ENCODE measurements around the gene INPP4B.

The INPP4B gene

DNA sequence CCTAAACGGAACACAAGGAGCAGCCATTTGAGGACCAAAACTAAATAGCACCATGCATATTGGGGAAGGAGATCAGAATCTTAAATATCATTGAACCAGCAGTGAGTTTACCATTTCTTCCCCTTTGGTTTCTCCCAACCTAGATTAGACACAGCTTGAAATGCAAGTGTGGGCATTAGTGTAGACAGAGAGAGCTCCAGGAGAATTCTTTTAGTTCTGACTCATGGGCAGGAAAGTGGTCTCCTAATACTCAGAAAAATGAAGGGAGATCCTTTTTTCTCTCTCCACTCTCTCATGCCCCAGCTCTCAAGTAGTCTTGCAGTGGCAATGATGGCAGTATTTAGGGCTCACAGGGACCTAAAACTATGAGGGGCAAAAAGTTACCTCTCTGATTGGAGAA, 567.9 kb downstream of the INPP4B start:
- Mint-ChIP-seq H3K27me3 (peaks cover 3% of the 10 kb centered on the region), H3K9me3 (no peaks in the 10 kb centered on the region), H3K4me1 (no peaks in the 10 kb centered on the region), H3K4me3 (no peak overlapping the region), H3K36me3 (no peaks in the 10 kb centered on the region), H3K27ac (no peak overlapping the region)
- DNase-seq (ENCODE audit: low spot score in 2 of 2) (no peak), ATAC-seq (ENCODE audit: low read depth) (no peak)

DNA sequence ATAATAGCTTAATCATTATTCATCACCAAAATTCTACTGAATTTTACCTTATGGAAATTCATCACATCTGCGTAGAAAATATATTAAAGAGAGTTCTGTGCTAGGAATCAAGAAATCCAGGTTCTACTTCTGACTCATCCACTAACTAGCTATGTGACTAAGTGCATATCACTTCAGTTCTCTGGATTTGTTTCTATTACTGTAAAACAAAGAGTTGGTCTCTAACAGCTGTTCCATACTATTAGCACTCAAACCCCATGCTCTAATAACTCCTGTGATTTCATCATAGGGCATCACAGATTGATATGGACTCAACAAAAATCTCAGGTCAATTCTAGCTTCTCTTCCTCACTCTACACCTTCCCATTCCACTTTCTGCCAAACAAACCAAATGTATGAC, 572.0 kb downstream of the INPP4B start:
- no peak overlapping the region for H3K4me3 Mint-ChIP-seq
- H3K27ac Mint-ChIP-seq, result no peak overlapping the region
- ATAC-seq (ENCODE audit: low read depth) (no peak), DNase-seq (ENCODE audit: low spot score in 2 of 2) (no peak)
- peaks cover 1% of the 10 kb centered on the region for H3K9me3 Mint-ChIP-seq
- H3K27me3 Mint-ChIP-seq, result peaks cover 3% of the 10 kb centered on the region
- H3K4me1 Mint-ChIP-seq, result no peaks in the 10 kb centered on the region
- H3K36me3 Mint-ChIP-seq, result no peaks in the 10 kb centered on the region

DNA sequence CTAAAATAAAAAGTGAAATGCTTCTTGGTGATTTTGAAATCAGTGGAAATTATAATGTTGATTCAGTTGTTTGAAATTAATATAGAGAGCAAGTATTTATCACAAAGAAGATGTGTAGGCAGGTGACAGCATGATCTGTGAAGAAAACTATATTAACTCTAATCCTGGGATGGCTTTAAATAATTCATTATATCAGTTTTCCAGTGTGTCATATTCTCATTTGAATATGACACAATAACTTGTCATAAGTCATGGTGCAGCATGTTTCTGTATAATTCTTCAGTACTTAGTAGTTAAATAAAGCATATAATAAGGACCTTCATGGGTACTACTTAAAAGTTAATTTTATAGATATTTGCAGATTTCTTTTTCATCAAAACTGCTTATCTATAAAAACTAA, 573.6 kb downstream of the INPP4B start:
- no peaks in the 10 kb centered on the region for H3K36me3 Mint-ChIP-seq
- no peaks in the 10 kb centered on the region for H3K4me1 Mint-ChIP-seq
- ATAC-seq (ENCODE audit: low read depth), result no peak
- DNase-seq (ENCODE audit: low spot score in 2 of 2), result no peak
- H3K27ac Mint-ChIP-seq, result no peak overlapping the region
- peaks cover under 1% of the 10 kb centered on the region for H3K27me3 Mint-ChIP-seq
- H3K4me3 Mint-ChIP-seq, result no peak overlapping the region
- H3K9me3 Mint-ChIP-seq, result peaks cover 1% of the 10 kb centered on the region

DNA sequence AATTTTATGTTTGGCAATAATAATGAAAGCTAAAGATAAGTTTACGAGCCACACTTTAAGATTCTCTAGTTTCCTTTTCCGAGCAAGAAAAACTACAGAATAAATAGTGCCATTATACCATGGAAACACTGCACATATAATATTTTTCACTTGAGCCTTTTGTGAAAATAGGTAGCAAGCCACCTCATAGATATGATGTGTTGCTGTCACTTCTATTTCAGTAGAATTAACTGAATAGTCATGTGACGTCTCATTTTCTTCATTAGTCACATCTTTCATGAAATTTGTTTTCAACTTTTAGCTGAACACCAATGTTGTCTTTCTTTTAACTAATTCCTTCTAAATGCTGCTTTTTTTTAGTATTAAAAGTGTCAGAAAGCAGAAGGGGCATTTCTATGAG, 574.3 kb downstream of the INPP4B start:
- Mint-ChIP-seq H3K9me3 (peaks cover 1% of the 10 kb centered on the region), H3K4me3 (no peak overlapping the region), H3K4me1 (no peaks in the 10 kb centered on the region), H3K27me3 (no peaks in the 10 kb centered on the region), H3K36me3 (no peaks in the 10 kb centered on the region), H3K27ac (no peak overlapping the region)
- DNase-seq (ENCODE audit: low spot score in 2 of 2) (no peak), ATAC-seq (ENCODE audit: low read depth) (no peak)

DNA sequence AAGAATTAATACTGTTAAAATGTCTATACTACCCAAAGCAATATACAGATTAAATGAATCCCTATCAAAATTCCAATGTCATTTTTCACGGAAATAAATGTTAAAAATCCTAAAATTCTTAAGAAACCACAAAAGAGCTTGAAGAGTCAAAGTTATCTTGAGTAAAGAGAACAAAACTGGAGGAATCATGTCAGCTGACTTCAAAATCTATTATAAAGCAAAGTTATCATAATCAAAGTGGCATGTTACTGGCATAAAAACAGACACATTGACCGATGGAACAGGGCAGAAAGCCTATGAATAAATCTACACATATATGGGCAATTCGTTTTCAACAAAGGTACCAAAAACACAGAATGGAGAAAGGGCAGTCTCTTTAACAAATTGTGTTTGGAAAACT, 579.0 kb downstream of the INPP4B start:
- H3K27ac Mint-ChIP-seq, result no peak overlapping the region

DNA sequence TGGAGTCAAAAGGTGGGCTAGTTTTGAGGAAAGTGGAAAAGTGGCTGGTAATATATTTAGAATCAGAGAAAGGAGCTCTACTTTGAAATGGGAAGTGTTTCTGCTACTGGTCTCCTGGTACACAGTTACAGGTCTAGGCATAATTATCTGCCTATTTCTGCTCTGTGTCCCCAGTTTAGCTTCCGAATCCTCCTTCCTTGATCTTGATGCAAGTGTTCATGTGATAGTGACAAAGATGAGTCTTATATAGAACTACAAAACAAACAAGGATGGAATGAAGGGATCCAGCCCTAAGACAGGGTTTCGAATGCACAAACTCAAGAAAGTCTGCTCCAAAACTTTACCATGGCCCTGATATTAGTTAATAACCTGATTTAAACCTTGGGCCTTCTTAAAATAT, 580.2 kb downstream of the INPP4B start:
- H3K27me3 Mint-ChIP-seq, result no peaks in the 10 kb centered on the region
- DNase-seq (ENCODE audit: low spot score in 2 of 2) (no peak), ATAC-seq (ENCODE audit: low read depth) (no peak)
- H3K36me3 Mint-ChIP-seq, result no peaks in the 10 kb centered on the region
- no peaks in the 10 kb centered on the region for H3K4me1 Mint-ChIP-seq
- H3K27ac Mint-ChIP-seq, result no peak overlapping the region
- H3K9me3 Mint-ChIP-seq, result peaks cover 1% of the 10 kb centered on the region
- H3K4me3 Mint-ChIP-seq, result no peak overlapping the region

More for the DNA sequence above, 579.0 kb downstream of the INPP4B start:
- H3K27me3 Mint-ChIP-seq, result no peaks in the 10 kb centered on the region
- no peak for ATAC-seq (ENCODE audit: low read depth)
- no peaks in the 10 kb centered on the region for H3K36me3 Mint-ChIP-seq
- H3K4me3 Mint-ChIP-seq, result no peak overlapping the region
- H3K4me1 Mint-ChIP-seq, result no peaks in the 10 kb centered on the region
- no peak for DNase-seq (ENCODE audit: low spot score in 2 of 2)
- peaks cover 1% of the 10 kb centered on the region for H3K9me3 Mint-ChIP-seq

DNA sequence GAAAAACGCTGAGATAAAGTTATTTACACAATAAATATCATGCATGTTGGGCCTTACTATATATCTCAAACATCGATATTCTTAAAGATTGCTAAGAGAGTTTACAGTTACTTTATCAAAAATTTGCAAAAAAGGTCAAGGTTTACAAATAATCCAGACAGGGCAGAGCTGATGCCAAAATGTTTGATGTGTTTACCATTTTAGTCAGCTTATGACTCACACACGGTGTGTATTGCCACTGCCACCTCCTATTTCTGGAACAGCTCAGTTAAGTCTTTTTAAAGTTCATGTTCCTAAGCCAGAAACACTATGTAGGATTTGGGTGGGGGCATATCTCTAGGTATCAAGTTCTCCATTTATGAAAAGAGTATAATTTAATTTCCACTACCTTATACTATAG, 580.6 kb downstream of the INPP4B start:
- Mint-ChIP-seq H3K36me3 (no peaks in the 10 kb centered on the region), H3K4me1 (no peaks in the 10 kb centered on the region), H3K27me3 (no peaks in the 10 kb centered on the region), H3K9me3 (peaks cover under 1% of the 10 kb centered on the region), H3K4me3 (no peak overlapping the region), H3K27ac (no peak overlapping the region)
- DNase-seq (ENCODE audit: low spot score in 2 of 2) (no peak), ATAC-seq (ENCODE audit: low read depth) (no peak)

DNA sequence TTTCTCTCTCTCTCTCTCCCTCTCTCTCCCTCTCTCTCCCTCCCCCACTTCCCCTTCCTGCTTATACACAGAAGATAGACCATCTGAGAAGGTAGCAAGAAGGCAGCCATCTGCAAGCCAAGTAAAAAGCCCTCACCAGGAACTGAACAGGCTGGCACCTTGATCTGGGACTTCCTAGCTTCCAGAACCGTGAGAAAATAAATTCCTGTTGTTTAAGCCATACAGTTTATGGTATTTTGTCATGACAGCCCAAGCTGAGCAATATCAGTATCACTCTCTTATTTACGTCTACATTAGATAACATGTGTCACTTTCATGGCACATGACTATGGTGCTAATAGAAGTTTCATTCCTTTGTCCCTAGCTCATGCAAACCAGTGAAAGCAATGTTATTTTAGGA, 581.1 kb downstream of the INPP4B start:
- ATAC-seq (ENCODE audit: low read depth), result no peak
- Mint-ChIP-seq H3K27ac (no peak overlapping the region), H3K9me3 (no peaks in the 10 kb centered on the region), H3K27me3 (no peaks in the 10 kb centered on the region), H3K36me3 (no peaks in the 10 kb centered on the region), H3K4me1 (no peaks in the 10 kb centered on the region), H3K4me3 (no peak overlapping the region)
- DNase-seq (ENCODE audit: low spot score in 2 of 2), result no peak

DNA sequence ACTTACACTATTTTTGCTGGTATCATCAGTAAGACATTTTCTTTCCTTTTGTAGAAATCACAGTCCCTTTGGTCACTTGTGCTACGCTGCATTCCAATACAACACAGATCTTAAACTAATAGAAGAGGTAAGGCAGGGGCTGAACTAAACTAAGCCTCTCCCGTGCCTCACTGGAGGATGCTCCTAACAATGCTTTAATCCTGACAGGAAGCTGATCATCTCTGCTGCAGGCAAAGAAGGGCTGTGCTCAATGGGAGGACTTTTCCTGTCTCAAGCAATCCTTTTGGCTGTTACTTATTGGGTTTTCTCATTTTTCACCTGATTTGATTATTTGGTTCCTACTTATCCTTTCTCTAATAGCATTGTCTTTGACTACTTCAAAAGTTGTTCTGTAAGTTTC, 583.1 kb downstream of the INPP4B start:
- H3K27ac Mint-ChIP-seq, result no peak overlapping the region
- H3K4me1 Mint-ChIP-seq, result no peaks in the 10 kb centered on the region
- ATAC-seq (ENCODE audit: low read depth) (no peak), DNase-seq (ENCODE audit: low spot score in 2 of 2) (no peak)
- no peaks in the 10 kb centered on the region for H3K9me3 Mint-ChIP-seq
- H3K36me3 Mint-ChIP-seq, result no peaks in the 10 kb centered on the region
- H3K27me3 Mint-ChIP-seq, result no peaks in the 10 kb centered on the region
- no peak overlapping the region for H3K4me3 Mint-ChIP-seq

DNA sequence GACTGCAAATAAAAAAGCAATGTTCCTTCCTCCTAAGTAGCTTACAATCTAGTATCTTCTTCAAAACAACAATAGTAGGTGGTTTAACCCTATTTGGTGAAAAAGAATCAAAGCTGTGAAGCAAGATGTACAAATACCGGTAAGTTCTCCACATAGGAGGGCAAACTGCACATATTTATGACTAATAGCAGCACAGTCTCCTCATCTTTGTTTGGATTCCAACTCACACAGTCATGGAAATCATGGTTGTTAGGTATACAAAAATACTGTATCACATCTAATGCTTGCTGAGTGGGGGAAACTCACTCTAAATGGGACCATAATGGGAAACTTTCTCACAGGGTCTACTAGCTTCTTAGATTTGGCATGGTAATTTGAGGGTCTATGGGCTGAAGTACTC, 597.2 kb downstream of the INPP4B start:
- Mint-ChIP-seq H3K27ac (no peak overlapping the region), H3K9me3 (no peaks in the 10 kb centered on the region), H3K4me3 (no peak overlapping the region), H3K27me3 (no peaks in the 10 kb centered on the region), H3K36me3 (no peaks in the 10 kb centered on the region), H3K4me1 (no peaks in the 10 kb centered on the region)
- DNase-seq (ENCODE audit: low spot score in 2 of 2) (no peak), ATAC-seq (ENCODE audit: low read depth) (no peak)

DNA sequence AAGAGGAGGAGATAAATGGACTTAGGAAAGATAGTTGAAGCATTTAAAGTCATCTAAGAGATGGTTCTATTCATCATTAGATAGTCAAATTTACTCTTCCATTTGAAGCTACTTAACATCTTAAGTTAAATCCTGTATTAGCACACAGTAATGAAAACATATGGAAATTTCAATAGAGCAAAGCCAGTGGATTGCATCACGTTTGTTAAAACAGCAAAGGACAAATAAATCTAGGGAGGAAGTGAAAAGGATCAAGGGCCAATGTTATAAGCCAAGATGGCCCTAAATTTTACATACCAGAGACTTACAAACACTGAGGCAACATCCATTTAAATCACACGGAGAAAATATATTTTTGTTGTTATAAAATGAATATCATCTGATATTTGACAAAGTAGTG, 602.8 kb downstream of the INPP4B start:
- H3K36me3 Mint-ChIP-seq, result no peaks in the 10 kb centered on the region
- no peak overlapping the region for H3K4me3 Mint-ChIP-seq
- H3K4me1 Mint-ChIP-seq, result no peaks in the 10 kb centered on the region
- no peak overlapping the region for H3K27ac Mint-ChIP-seq
- no peak for DNase-seq (ENCODE audit: low spot score in 2 of 2)
- no peaks in the 10 kb centered on the region for H3K27me3 Mint-ChIP-seq
- H3K9me3 Mint-ChIP-seq, result no peaks in the 10 kb centered on the region
- no peak for ATAC-seq (ENCODE audit: low read depth)

DNA sequence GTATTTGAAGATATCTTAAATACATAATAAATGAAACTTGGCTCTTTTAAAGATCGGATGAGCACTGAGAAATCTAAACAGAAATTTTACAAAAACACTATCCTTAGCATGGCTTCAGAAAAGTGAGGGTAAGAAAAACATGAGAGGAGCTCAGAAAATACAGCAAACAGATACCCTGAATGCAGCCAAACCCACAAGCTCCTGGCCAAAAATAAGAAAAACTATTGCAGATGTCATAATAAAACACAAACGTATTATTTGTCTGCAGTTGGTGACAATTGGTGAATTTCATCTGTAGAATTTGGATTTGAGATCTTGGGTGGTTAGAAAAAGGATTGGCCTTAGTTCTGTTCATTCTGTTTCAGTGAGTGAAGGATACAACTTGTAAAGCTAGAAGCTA, 603.9 kb downstream of the INPP4B start:
- Mint-ChIP-seq H3K36me3 (no peaks in the 10 kb centered on the region), H3K4me1 (no peaks in the 10 kb centered on the region), H3K9me3 (no peaks in the 10 kb centered on the region), H3K27ac (no peak overlapping the region), H3K4me3 (no peak overlapping the region), H3K27me3 (no peaks in the 10 kb centered on the region)
- no peak for ATAC-seq (ENCODE audit: low read depth)
- no peak for DNase-seq (ENCODE audit: low spot score in 2 of 2)

DNA sequence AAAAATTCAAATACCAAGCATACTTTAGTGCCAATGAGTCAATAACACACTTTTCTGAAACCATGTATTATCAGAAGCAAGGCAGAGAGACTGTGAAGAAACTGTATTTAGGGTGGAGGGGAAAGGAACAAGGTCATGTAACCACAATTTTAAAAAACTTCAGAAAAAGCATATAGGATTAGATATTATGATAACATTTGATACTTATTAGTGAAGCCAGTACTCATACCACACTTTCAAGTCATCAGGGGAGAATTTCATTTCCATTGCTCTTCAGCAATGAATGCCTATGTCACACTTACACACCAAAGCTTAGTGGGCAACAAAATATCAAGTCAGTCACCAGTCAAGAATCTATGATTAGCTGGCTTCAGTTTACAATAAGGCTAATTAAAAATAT, 607.5 kb downstream of the INPP4B start:
- H3K27ac Mint-ChIP-seq, result no peak overlapping the region
- ATAC-seq (ENCODE audit: low read depth) (no peak), DNase-seq (ENCODE audit: low spot score in 2 of 2) (no peak)
- no peaks in the 10 kb centered on the region for H3K4me1 Mint-ChIP-seq
- no peaks in the 10 kb centered on the region for H3K9me3 Mint-ChIP-seq
- H3K4me3 Mint-ChIP-seq, result no peak overlapping the region
- no peaks in the 10 kb centered on the region for H3K27me3 Mint-ChIP-seq
- H3K36me3 Mint-ChIP-seq, result no peaks in the 10 kb centered on the region

DNA sequence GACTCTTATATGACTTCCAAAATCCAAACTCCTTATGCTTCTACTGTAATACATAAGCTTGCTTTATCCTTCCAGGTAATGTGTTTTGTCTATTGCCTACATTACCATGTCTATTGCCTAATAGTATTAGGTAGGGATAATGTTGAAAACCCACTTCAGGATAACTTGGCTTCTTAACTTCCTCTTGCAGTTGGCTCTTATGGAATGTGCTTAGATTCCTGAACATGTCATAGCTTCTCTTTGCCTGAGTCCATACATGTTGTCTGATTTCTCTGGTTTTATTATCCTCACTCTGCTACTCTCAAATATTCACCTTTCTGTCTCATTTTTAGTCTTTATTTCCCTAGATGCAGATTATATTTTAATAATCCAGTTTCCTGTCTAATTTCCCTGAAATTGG, 609.8 kb downstream of the INPP4B start:
- no peaks in the 10 kb centered on the region for H3K27me3 Mint-ChIP-seq
- H3K27ac Mint-ChIP-seq, result no peak overlapping the region
- no peak for ATAC-seq (ENCODE audit: low read depth)
- H3K36me3 Mint-ChIP-seq, result no peaks in the 10 kb centered on the region
- no peak overlapping the region for H3K4me3 Mint-ChIP-seq
- H3K4me1 Mint-ChIP-seq, result no peaks in the 10 kb centered on the region
- H3K9me3 Mint-ChIP-seq, result no peaks in the 10 kb centered on the region
- DNase-seq (ENCODE audit: low spot score in 2 of 2), result no peak

DNA sequence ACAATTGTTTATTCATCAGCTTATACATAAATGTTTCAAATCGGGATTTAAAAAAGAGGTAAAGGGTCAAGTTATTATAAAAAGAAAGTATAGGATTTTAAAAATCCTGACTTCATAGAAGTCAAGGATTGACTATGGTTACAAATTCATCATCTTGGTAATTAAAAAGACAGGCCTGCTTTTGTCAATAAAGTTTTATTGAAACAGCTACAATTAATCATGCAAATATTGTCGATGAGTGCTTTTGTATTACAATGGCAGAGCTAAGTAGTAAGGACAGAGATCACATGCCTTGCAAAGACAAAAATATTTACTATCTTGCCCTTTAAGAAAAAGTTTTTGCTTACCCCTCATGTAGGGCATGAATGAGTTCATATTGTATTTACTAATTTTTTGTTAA, 614.3 kb downstream of the INPP4B start:
- no peaks in the 10 kb centered on the region for H3K36me3 Mint-ChIP-seq
- no peak overlapping the region for H3K27ac Mint-ChIP-seq

DNA sequence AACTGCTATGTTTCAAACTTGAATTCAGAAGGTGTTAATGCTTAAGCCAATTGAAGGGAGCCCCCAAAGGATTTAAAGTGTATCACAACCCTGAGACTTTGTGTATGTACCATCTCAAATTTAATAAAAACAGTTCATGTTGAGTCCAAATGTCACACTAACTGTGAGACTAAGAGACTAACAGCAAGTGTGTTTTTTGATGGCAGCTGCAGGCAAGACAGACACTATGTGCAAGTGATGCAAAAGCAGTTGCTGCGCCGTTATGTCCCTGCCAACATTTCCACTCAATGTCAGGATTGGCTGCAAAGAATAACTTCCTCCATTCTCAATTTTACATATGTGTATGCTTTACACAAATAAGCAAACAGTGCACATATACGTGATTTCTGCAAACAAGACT, 615.1 kb downstream of the INPP4B start:
- ATAC-seq (ENCODE audit: low read depth) (no peak), DNase-seq (ENCODE audit: low spot score in 2 of 2) (no peak)
- Mint-ChIP-seq H3K27me3 (peaks cover 2% of the 10 kb centered on the region), H3K9me3 (no peaks in the 10 kb centered on the region), H3K4me1 (no peaks in the 10 kb centered on the region), H3K4me3 (no peak overlapping the region), H3K36me3 (no peaks in the 10 kb centered on the region), H3K27ac (no peak overlapping the region)

More for the DNA sequence above, 614.3 kb downstream of the INPP4B start:
- DNase-seq (ENCODE audit: low spot score in 2 of 2), result no peak
- no peak overlapping the region for H3K4me3 Mint-ChIP-seq
- H3K9me3 Mint-ChIP-seq, result no peaks in the 10 kb centered on the region
- H3K4me1 Mint-ChIP-seq, result no peaks in the 10 kb centered on the region
- ATAC-seq (ENCODE audit: low read depth), result no peak
- peaks cover 2% of the 10 kb centered on the region for H3K27me3 Mint-ChIP-seq
